Measurements from ENCODE around the gene SSH2. TPM values are rescaled to one million over a fixed set of nuclear protein-coding genes. Genes with fewer than 3 reads are reported as not detected.

Gene SSH2
- total and polyA plus RNA-seq, 9 of the 15 experiments (the other 6 are each of a cell fraction or from before 2014, with no cell fraction given), result 3.9 to 16.1 (median 10.2) TPM

- BruUV-seq (replicated peaks), result no TSS peak
- DNase-seq (ENCODE audit: extremely low read depth in 1 of 4, low spot score in 3 of 4) (no peak), ATAC-seq (no peak), FAIRE-seq (no peak)
- Histone ChIP-seq H4K20me1 (replicated peaks; ENCODE audit: control insufficient read depth, insufficient read depth, low read length) (no peaks in the 10 kb centered on the region), H3K27me3 (ENCODE audit: control insufficient read depth in 2 of 2, insufficient read depth in 2 of 2, low read length in 2 of 2) (no peaks in the 10 kb centered on the region), H2AFZ (ENCODE audit: low read depth, low read length) (no peak overlapping the region), H3K36me3 (ENCODE audit: control insufficient read depth, insufficient read depth, low read length) (peaks cover 14% of the 10 kb centered on the region; the same call in 2 of the 3 replicates), H3K9ac (ENCODE audit: insufficient read depth in 1 of 2, low read depth in 2 of 2, low read length in 2 of 2) (no peak overlapping the region), H3K4me2 (ENCODE audit: insufficient read depth, low read length) (no peak overlapping the region), H3K4me1 (replicated peaks in 1 of 2; ENCODE audit: control insufficient read depth in 2 of 2, insufficient read depth in 2 of 2, low read length in 2 of 2) (peaks cover 4 to 11% of the 10 kb centered on the region in 2 experiments; a peak in 2 of 5 replicates), H3K4me3 (no peak overlapping the region), H3K9me3 (replicated peaks; ENCODE audit: control insufficient read depth, insufficient read depth, low read depth, low read length) (no peaks in the 10 kb centered on the region), H3K9me1 (ENCODE audit: control insufficient read depth, insufficient read depth, low read length) (no peaks in the 10 kb centered on the region), H3K79me2 (ENCODE audit: control insufficient read depth, insufficient read depth, low read length) (no peaks in the 10 kb centered on the region), H3K27ac (ENCODE audit: extremely low read depth, low read depth, low read length) (no peak overlapping the region)
- ChIA-PET POLR2A (interaction anchor here (1.0 kb wide), 1 partner anchor 14 kb away, joined by 7 read pairs; no protein-coding TSS in a partner anchor), CTCF (ENCODE audit: low intra/inter-chr PET ratio) (no interaction called here)
- no peak for TF ChIP-seq HDAC1 (IDR thresholded peaks at IDR 0.05)
- no peak for TF ChIP-seq HNRNPH1 (optimal IDR thresholded peaks at IDR 0.05; ENCODE audit: low read depth, low read length)
- no peak for TF ChIP-seq ZNF347 (CRISPR knock-in tag; IDR thresholded peaks at IDR 0.05; ENCODE audit: low read depth)
- no peak for TF ChIP-seq RBM34 (IDR thresholded peaks at IDR 0.05; ENCODE audit: borderline replicate concordance, insufficient read depth, low read length)
- no peak for TF ChIP-seq MYBL2 (IDR thresholded peaks at IDR 0.05; ENCODE audit: low read depth)
- TF ChIP-seq MYBL2 (CRISPR knock-in tag; IDR thresholded peaks at IDR 0.05; ENCODE audit: borderline replicate concordance), result no peak
- TF ChIP-seq BRF1 (IDR thresholded peaks at IDR 0.05; ENCODE audit: borderline replicate concordance, extremely low read depth, insufficient read length), result no peak
- no peak for TF ChIP-seq ZNF696 (CRISPR knock-in tag; conservative IDR thresholded peaks at IDR 0.05)
- in situ Hi-C loops (cut with MboI), result no loop called here
- intact Hi-C loops (cut with micrococcal nuclease), result loop anchor here (10.0 kb wide), 1 partner anchor 371 kb away; no protein-coding TSS in a partner anchor
- WGBS (ENCODE audit: insufficient coverage, low coverage, missing lambda C conversion rate), result 82% methylated on average over 3 of the region's 3 CpGs
These were observed 296.1 kb downstream of the SSH2 start for GRCh38 chr17:29633886-29634285.
